Transverse colon (tissue), 4 donors: ENCODE data around the gene VPS18. TPM values are rescaled to one million over a fixed set of nuclear protein-coding genes. Genes with fewer than 3 reads are reported as not detected.
A peak's percentile ranks its signal among the peaks of the same experiment; 100 is the strongest.

ENCODE experiments used
- DNase-seq: peaks from one replicate; pipeline ENCODE4 v3.0.0-alpha.2; 2019
- H3K27ac ChIP-seq, 4 donors: fragments of 200-600 bp; sonication (generic); 2 replicates each; pipeline ENCODE4 v1.5.1; 2016 to 2018; ENCODE audit warnings: inconsistent platforms in 4 of 4
- H3K27me3 ChIP-seq: fragments of 200-600 bp; sonication (generic); 2 replicates; pipeline ENCODE4 v1.5.1; 2017; ENCODE audit warnings: inconsistent platforms
- H3K36me3 ChIP-seq, 4 donors: fragments of 200-600 bp; sonication (generic); 2 replicates each; pipeline ENCODE4 v1.5.1; 2017 to 2019; ENCODE audit warnings: inconsistent platforms in 4 of 4
- H3K4me1 ChIP-seq, 4 donors: fragments of 200-600 bp; sonication (generic); 2 replicates each; pipeline ENCODE4 v1.5.1; 2017 to 2020; ENCODE audit warnings: inconsistent platforms in 4 of 4
- H3K4me3 ChIP-seq, 4 donors: fragments of 200-600 bp; sonication (generic); 1 replicate in 1 of 4; 2 replicates in 3 of 4; pipeline versions ENCODE4 v1.5.1 to v1.6.1; 2017 to 2019; ENCODE audit warnings: inconsistent platforms in 4 of 4
- H3K9me3 ChIP-seq, 2 donors: fragments of 200-600 bp; sonication (generic); 2 replicates each; pipeline ENCODE4 v1.5.1; 2017 to 2019; ENCODE audit warnings: inconsistent platforms in 2 of 2
- EP300 ChIP-seq: sonication (generic); formaldehyde crosslinking; IDR thresholded peaks from one replicate; pipeline ENCODE4 v1.6.1; 2017; ENCODE audit warnings: antibody characterized with exemption, low read depth
- POLR2A ChIP-seq: fragments of 450-650 bp; IDR thresholded peaks from one replicate; pipeline ENCODE4 v1.6.1; 2016; ENCODE audit warnings: antibody characterized with exemption, mild to moderate bottlenecking, moderate library complexity
- POLR2AphosphoS5 ChIP-seq, 3 donors: sonication (generic); formaldehyde crosslinking; IDR thresholded peaks; one replicate each; pipeline ENCODE4 v1.6.1; 2016; ENCODE audit warnings: antibody characterized with exemption in 3 of 3
- WGBS, 2 donors: methylation state at CpG; one replicate each; pipeline ENCODE4 v1.1.5; 2018; ENCODE audit warnings: low coverage in 1 of 2; 5-methylcytosine and 5-hydroxymethylcytosine counted together
- in situ Hi-C, 4 donors: fragments of 200-750 bp; cut with MboI; loops; one replicate each; pipeline versions ENCODE4 v1.15.0 to v1.15.1; 2017; ENCODE audit warnings: low sequenced_read_pairs in 3 of 4, low pct_ligation_motif_present in 1 of 4, low pct_unique_long_range_greater_than_20kb in 1 of 4
- intact Hi-C: fragments of 100-400 bp; cut with DNase I; formaldehyde crosslinking; loops from one replicate; pipeline ENCODE4 v1.15.1; 2023; ENCODE audit warnings: low total_unique reads
- small RNA-seq, 4 donors: library from RNA; depleted of rRNA; stranded (forward); fragments of <200 nt; gene quantifications; one replicate each; pipeline ENCODE3, GENCODE V24; 2016
- total RNA-seq, 4 donors: library from RNA; depleted of rRNA; stranded (reverse); fragments of >200 nt; gene quantifications; one replicate each; pipeline ENCODE4 v1.1.0, GENCODE V29; 2016
- TF ChIP-seq, protein P1 (sequence below), 5 experiments: fragments of 200-600 bp in 3 of 5; fragments of 450-650 bp in 2 of 5; sonication (generic) in 3 of 5; IDR thresholded peaks; 1 replicate in 2 of 5; 2 replicates in 3 of 5; pipeline ENCODE4 v1.5.1; 2016 to 2017; ENCODE audit warnings: antibody characterized with exemption in 5 of 5, inconsistent platforms in 3 of 5, mild to moderate bottlenecking in 2 of 5, moderate library complexity in 1 of 5

VPS18 gene
- total RNA-seq, 4 donors from 2014 or later, result 18.3 to 58.7 (median 21.0) TPM

- intact Hi-C loops, result no loop called here
- in situ Hi-C loops, result no loop called here
- no peaks in the 10 kb centered on the region for H3K9me3 ChIP-seq
- H3K36me3 ChIP-seq, result no peaks in the 10 kb centered on the region
- peak; percentile 76 to 90 (median 77) for TF ChIP-seq POLR2AphosphoS5 (IDR thresholded peaks at IDR 0.05)
- peak; percentile 87 for TF ChIP-seq POLR2A
- no peak for TF ChIP-seq EP300
- TF ChIP-seq, protein P1, sequence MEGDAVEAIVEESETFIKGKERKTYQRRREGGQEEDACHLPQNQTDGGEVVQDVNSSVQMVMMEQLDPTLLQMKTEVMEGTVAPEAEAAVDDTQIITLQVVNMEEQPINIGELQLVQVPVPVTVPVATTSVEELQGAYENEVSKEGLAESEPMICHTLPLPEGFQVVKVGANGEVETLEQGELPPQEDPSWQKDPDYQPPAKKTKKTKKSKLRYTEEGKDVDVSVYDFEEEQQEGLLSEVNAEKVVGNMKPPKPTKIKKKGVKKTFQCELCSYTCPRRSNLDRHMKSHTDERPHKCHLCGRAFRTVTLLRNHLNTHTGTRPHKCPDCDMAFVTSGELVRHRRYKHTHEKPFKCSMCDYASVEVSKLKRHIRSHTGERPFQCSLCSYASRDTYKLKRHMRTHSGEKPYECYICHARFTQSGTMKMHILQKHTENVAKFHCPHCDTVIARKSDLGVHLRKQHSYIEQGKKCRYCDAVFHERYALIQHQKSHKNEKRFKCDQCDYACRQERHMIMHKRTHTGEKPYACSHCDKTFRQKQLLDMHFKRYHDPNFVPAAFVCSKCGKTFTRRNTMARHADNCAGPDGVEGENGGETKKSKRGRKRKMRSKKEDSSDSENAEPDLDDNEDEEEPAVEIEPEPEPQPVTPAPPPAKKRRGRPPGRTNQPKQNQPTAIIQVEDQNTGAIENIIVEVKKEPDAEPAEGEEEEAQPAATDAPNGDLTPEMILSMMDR (IDR thresholded peaks at IDR 0.05), result peak in 1 of 5 experiments; percentile 35
- H3K4me1 ChIP-seq, result peaks cover 9 to 42% (median 15%) of the 10 kb centered on the region in 4 donors
- H3K27me3 ChIP-seq, result no peaks in the 10 kb centered on the region
- DNase-seq, result peak; percentile 97
- WGBS, 2 donors, result 0% methylated on average over 27 of the region's 72 CpGs; no CpG with 5 or more reads in 1 of the 2 donors
- H3K4me3 ChIP-seq, result peak within 1 kb of the TSS; percentile 53 to 82 (median 60)
- H3K27ac ChIP-seq, result peak within 1 kb of the TSS; percentile 85 to 90 (median 86)
Measured at GRCh38 chr15:40952901-40953712, 58.9 kb downstream of the VPS18 start, which contains the start of gene CHAC1. TSS of gene CHAC1 (plus strand) at chr15:40953471. CDS start at chr15:40953584, 113 bp downstream.

Small RNAs within 50 kb of the gene (small RNA-seq; reads per million reads assigned to genes)
- gene AC025166.1 (0 reads per million in 4 donors), gene ISCA1P4 (0 reads per million in 4 donors)

Other genes with a start within 250 kb of the VPS18 start
- gene RAD51, start 199.3 kb upstream of the VPS18 start, total RNA-seq, result 10 to 100 TPM in 1 of 4 donors, 1 to 10 TPM in 3; 1.1 to 31.6 (median 1.8) TPM
- 100 to 1,000 TPM in 1 of 4 donors, 10 to 100 TPM in 3; 16.5 to 131 (median 32.7) TPM for gene RMDN3, start 139.2 kb upstream of the VPS18 start, total RNA-seq
- gene GCHFR, start 130.4 kb upstream of the VPS18 start, total RNA-seq, result 10 to 100 TPM; 22.5 to 58.5 (median 46.5) TPM
- gene C15orf62, start 124.5 kb upstream of the VPS18 start, total RNA-seq, result under 1 TPM in 2 of 4 donors, not detected in 2; 0.14 to 0.32 TPM
- gene ZFYVE19, start 87.4 kb upstream of the VPS18 start, total RNA-seq, result 10 to 100 TPM; 61.2 to 91.6 (median 69.9) TPM
- 10 to 100 TPM in 3 of 4 donors, 1 to 10 TPM in 1; 6.0 to 56.9 (median 22.3) TPM for gene DNAJC17, start 87.0 kb upstream of the VPS18 start, total RNA-seq
- 100 to 1,000 TPM in 3 of 4 donors, 10 to 100 TPM in 1; 19.5 to 256 (median 144) TPM for gene PPP1R14D, start 65.7 kb upstream of the VPS18 start, total RNA-seq
- gene SPINT1, start 50.4 kb upstream of the VPS18 start, total RNA-seq, result 100 to 1,000 TPM; 285 to 729 (median 580) TPM
- 1 to 10 TPM; 2.7 to 6.7 (median 4.0) TPM for gene RHOV, start 20.2 kb upstream of the VPS18 start, total RNA-seq
- gene DLL4, start 34.9 kb downstream of the VPS18 start, total RNA-seq, result 10 to 100 TPM in 2 of 4 donors, 1 to 10 TPM in 2; 1.5 to 14.2 (median 10.2) TPM
- 1 to 10 TPM in 3 of 4 donors, under 1 TPM in 1; 0.60 to 6.7 (median 2.5) TPM for gene CHAC1, start 59.0 kb downstream of the VPS18 start, total RNA-seq
- gene INO80, start 221.8 kb downstream of the VPS18 start, total RNA-seq, result 10 to 100 TPM; 21.8 to 69.1 (median 29.8) TPM